Measurements from ENCODE around the gene MKNK2. TPM values are rescaled to one million over a fixed set of nuclear protein-coding genes. Genes with fewer than 3 reads are reported as not detected.
A peak's percentile ranks its signal among the peaks of the same experiment; 100 is the strongest.

The MKNK2 gene
- total and polyA plus RNA-seq, 4 donors: 22.2 to 66.0 (median 57.8) TPM

DNA sequence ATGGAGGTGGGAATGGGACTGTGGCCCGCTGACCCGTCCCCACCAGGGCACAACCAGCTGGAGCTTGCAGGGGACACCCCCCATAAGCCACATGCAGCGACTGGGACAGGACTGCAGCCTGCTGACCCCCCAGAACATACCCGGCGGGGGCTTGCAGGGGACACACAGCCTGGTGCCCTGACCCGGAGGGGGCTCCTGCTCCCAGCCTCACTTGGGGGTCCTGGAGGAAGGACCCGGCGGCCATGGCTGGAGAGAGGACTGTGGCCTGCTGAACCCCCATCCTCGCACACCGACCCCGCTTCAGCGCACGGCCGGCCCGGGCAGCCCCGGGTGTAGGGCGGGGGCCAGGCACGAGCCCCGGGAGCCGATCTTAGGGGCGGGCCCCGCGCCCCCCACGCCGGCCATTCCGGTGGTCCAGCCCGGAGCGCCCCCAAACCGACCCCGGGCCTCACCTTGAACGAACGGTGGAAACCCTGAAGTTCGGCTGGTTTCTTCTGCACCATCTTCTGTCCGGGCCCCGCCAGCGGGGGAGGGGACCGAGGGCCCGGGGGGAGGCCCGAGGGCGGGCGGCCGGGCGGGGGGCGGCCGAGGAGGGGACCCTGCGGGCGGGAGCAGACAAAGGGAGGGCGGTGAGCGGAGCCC, 574 bp downstream of the MKNK2 start:
- Histone ChIP-seq H3K4me1 (ENCODE audit: control insufficient read depth, insufficient read depth, low read length) (peaks cover 50% of the 10 kb centered on the region), H3K36me3 (ENCODE audit: control insufficient read depth, insufficient read depth, low read length) (peaks cover 43% of the 10 kb centered on the region), H3K27me3 (ENCODE audit: control insufficient read depth, insufficient read depth, low read length) (no peaks in the 10 kb centered on the region), H3K9me3 (ENCODE audit: control insufficient read depth, insufficient read depth, low read length) (no peaks in the 10 kb centered on the region), H3K4me3 (ENCODE audit: low read depth, low read length) (peak overlapping the region; percentile 74), H3K27ac (ENCODE audit: low read depth, low read length) (peak overlapping the region; percentile 61)
- DNase-seq (ENCODE audit: low read depth in 4 of 6, low spot score in 6 of 6): no peak
- WGBS (ENCODE audit: insufficient coverage): 0% methylated on average over 49 of the region's 49 CpGs

DNA sequence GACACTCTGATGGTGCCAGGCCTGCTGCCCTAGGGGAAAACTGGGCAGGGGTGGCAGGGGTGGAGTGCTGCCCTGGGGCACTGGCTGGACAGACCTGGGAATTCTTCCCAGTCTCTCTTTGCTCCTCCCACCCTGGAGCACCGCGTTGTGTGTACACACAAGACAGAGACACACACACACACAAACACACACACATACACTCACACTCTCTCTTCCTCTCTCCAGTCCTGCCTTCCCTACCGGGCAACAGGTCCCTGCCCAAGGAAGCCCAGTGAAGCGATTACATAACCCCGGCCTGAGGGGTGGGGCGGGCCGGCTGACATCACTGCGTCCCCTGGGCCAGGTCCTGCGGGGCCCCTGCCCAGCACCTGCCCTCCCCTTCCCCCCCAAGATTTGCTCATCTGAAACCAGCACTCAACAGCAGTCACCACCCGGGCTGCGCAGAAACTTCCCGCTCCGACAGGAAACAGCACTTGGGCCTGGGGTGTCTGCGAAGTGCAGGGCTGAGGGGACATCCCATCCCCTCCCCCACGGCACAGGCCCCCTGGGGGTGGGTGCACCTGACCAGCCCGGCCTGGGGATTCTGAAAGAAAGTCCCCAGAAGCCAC, 1.2 kb downstream of the MKNK2 start:
- peak in 2 of 6 donors; percentile 25 to 66 for DNase-seq (ENCODE audit: low read depth in 4 of 6, low spot score in 6 of 6)
- Histone ChIP-seq H3K36me3 (ENCODE audit: control insufficient read depth, insufficient read depth, low read length) (peaks cover 49% of the 10 kb centered on the region), H3K27me3 (ENCODE audit: control insufficient read depth, insufficient read depth, low read length) (no peaks in the 10 kb centered on the region), H3K9me3 (ENCODE audit: control insufficient read depth, insufficient read depth, low read length) (no peaks in the 10 kb centered on the region), H3K4me1 (ENCODE audit: control insufficient read depth, insufficient read depth, low read length) (peaks cover 54% of the 10 kb centered on the region), H3K4me3 (ENCODE audit: low read depth, low read length) (peak overlapping the region; percentile 74), H3K27ac (ENCODE audit: low read depth, low read length) (peak overlapping the region; percentile 61)
- 3% methylated on average over 8 of the region's 16 CpGs for WGBS (ENCODE audit: insufficient coverage)

DNA sequence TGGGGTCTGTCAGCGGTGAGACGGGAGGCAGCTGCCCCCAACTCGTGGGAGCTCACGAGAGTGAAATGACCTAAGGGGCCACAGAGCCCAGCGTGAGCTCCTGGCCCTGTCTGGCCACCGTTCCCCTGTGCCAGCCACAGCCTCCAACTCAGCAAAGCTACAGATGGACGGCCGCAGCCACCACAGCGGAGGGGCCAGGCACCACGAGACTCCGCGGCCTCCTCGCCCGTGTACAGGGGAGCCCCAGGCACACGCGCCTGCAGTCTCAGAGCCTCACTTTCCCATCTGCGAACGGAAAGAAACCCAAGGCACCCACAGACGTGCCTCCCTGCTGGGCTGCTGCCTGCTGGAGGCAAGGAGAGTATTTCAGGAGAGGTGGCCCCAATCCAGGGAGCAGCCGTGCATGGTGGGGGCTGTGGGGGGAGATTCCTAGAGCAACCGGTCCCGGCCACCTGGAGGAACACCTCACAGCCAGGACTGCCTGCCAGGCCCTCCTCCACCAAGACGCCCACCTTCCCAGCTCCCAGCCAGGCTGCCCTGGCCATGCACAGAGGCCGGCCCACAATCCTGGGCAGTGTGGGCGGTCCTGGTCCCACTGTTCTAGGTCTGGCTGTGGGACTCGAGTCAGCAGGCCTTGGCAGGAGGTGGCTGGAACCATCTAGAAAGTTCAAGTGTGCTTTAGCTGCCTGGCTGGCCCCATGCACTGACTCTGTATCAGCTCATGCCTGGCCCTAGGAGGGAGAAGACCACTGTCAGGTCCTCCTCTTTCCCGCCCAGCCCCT, 1.9 kb downstream of the MKNK2 start:
- WGBS (ENCODE audit: insufficient coverage): 64% methylated on average over 27 of the region's 27 CpGs

GRCh38 chr19:2048104-2048958, 2.7 kb downstream of the MKNK2 start:
- Histone ChIP-seq H3K27ac (ENCODE audit: low read depth, low read length) (no peak overlapping the region), H3K36me3 (ENCODE audit: control insufficient read depth, insufficient read depth, low read length) (peaks cover 63% of the 10 kb centered on the region), H3K27me3 (ENCODE audit: control insufficient read depth, insufficient read depth, low read length) (no peaks in the 10 kb centered on the region), H3K4me3 (ENCODE audit: low read depth, low read length) (peak overlapping the region; percentile 74), H3K9me3 (ENCODE audit: control insufficient read depth, insufficient read depth, low read length) (no peaks in the 10 kb centered on the region), H3K4me1 (ENCODE audit: control insufficient read depth, insufficient read depth, low read length) (peaks cover 65% of the 10 kb centered on the region)
- DNase-seq (ENCODE audit: low read depth in 4 of 6, low spot score in 6 of 6): no peak
- WGBS (ENCODE audit: insufficient coverage): 79% methylated on average over 15 of the region's 17 CpGs

More for the DNA sequence above, 1.9 kb downstream of the MKNK2 start:
- Histone ChIP-seq H3K27me3 (ENCODE audit: control insufficient read depth, insufficient read depth, low read length) (no peaks in the 10 kb centered on the region), H3K36me3 (ENCODE audit: control insufficient read depth, insufficient read depth, low read length) (peaks cover 56% of the 10 kb centered on the region), H3K9me3 (ENCODE audit: control insufficient read depth, insufficient read depth, low read length) (no peaks in the 10 kb centered on the region), H3K4me3 (ENCODE audit: low read depth, low read length) (peak overlapping the region; percentile 74), H3K4me1 (ENCODE audit: control insufficient read depth, insufficient read depth, low read length) (peaks cover 61% of the 10 kb centered on the region), H3K27ac (ENCODE audit: low read depth, low read length) (peak overlapping the region; percentile 61)
- peak in 1 of 6 donors; percentile 52 for DNase-seq (ENCODE audit: low read depth in 4 of 6, low spot score in 6 of 6)

- no peak for DNase-seq (ENCODE audit: low read depth in 4 of 6, low spot score in 6 of 6)
- no peaks in the 10 kb centered on the region for H3K9me3 ChIP-seq (ENCODE audit: control insufficient read depth, insufficient read depth, low read length)
- WGBS (ENCODE audit: insufficient coverage): 84% methylated on average over 22 of the region's 22 CpGs
- no peak overlapping the region for H3K4me3 ChIP-seq (ENCODE audit: low read depth, low read length)
- H3K27me3 ChIP-seq (ENCODE audit: control insufficient read depth, insufficient read depth, low read length): no peaks in the 10 kb centered on the region
- H3K36me3 ChIP-seq (ENCODE audit: control insufficient read depth, insufficient read depth, low read length): peaks cover 70% of the 10 kb centered on the region
- H3K27ac ChIP-seq (ENCODE audit: low read depth, low read length): no peak overlapping the region
- peaks cover 72% of the 10 kb centered on the region for H3K4me1 ChIP-seq (ENCODE audit: control insufficient read depth, insufficient read depth, low read length)
Observed at GRCh38 chr19:2047449-2048103, 3.5 kb downstream of the MKNK2 start.

DNA sequence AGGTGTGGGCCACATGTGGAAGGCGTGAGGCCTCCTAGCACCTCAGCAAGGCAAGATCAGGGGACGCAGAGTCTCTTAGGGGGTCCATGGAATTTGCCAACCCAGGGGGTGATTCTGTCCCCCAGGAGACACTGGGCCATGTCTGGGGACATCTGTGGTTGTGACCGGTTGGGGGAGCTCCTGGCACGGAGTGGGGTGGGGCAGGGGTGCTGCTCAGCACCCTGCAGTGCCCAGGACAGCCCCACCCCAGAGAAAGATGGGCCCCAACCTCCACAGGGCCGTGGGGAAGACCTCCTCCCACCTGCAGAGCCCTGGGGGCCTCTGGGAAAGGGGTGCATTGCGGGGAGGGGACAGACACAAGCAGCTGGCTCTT, 4.0 kb downstream of the MKNK2 start:
- Histone ChIP-seq H3K36me3 (ENCODE audit: control insufficient read depth, insufficient read depth, low read length) (peaks cover 75% of the 10 kb centered on the region), H3K27me3 (ENCODE audit: control insufficient read depth, insufficient read depth, low read length) (no peaks in the 10 kb centered on the region), H3K4me1 (ENCODE audit: control insufficient read depth, insufficient read depth, low read length) (peaks cover 74% of the 10 kb centered on the region), H3K9me3 (ENCODE audit: control insufficient read depth, insufficient read depth, low read length) (no peaks in the 10 kb centered on the region), H3K27ac (ENCODE audit: low read depth, low read length) (no peak overlapping the region), H3K4me3 (ENCODE audit: low read depth, low read length) (no peak overlapping the region)
- no peak for DNase-seq (ENCODE audit: low read depth in 4 of 6, low spot score in 6 of 6)
- 91% methylated on average over 4 of the region's 6 CpGs for WGBS (ENCODE audit: insufficient coverage)

GRCh38 chr19:2046046-2046907, 4.8 kb downstream of the MKNK2 start:
- no peak overlapping the region for H3K27ac ChIP-seq (ENCODE audit: low read depth, low read length)
- no peak overlapping the region for H3K4me3 ChIP-seq (ENCODE audit: low read depth, low read length)
- whole genome bisulfite sequencing (ENCODE audit: insufficient coverage): 92% methylated on average over 46 of the region's 50 CpGs
- DNase-seq (ENCODE audit: low read depth in 4 of 6, low spot score in 6 of 6): no peak
- no peaks in the 10 kb centered on the region for H3K27me3 ChIP-seq (ENCODE audit: control insufficient read depth, insufficient read depth, low read length)
- no peaks in the 10 kb centered on the region for H3K9me3 ChIP-seq (ENCODE audit: control insufficient read depth, insufficient read depth, low read length)
- peaks cover 72% of the 10 kb centered on the region for H3K4me1 ChIP-seq (ENCODE audit: control insufficient read depth, insufficient read depth, low read length)
- peaks cover 81% of the 10 kb centered on the region for H3K36me3 ChIP-seq (ENCODE audit: control insufficient read depth, insufficient read depth, low read length)

DNA sequence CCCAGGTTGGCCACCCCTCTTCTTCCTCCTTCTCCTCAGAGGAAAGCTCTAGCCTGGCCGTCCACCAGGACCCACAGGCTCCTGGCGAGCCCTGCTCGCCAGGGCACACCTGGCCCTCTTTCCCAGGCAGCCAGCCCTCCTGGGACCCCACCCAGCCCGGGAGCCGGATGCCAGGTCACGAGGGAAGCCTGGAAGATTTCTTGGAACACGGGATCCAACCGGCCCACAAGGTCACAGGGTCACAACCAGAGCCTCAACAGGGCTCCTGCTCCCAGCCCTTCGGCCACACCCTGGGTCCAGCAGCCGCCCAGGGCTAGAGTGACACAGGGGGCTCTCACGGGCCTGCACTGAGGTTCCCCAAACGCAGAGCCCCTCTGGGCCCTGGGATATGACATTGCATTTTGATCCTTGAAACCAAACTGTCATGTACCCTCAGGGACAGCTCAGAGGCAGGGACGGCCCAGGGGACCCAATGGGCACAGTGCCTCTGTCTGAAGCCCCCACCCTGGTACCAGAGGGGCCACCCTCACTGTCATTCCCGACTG, 5.5 kb downstream of the MKNK2 start:
- H3K27ac ChIP-seq (ENCODE audit: low read depth, low read length): no peak overlapping the region

More for the DNA sequence above, 5.5 kb downstream of the MKNK2 start:
- 82% methylated on average over 11 of the region's 14 CpGs for WGBS (ENCODE audit: insufficient coverage)
- H3K36me3 ChIP-seq (ENCODE audit: control insufficient read depth, insufficient read depth, low read length): peaks cover 88% of the 10 kb centered on the region
- no peak for DNase-seq (ENCODE audit: low read depth in 4 of 6, low spot score in 6 of 6)
- H3K4me3 ChIP-seq (ENCODE audit: low read depth, low read length): no peak overlapping the region
- H3K27me3 ChIP-seq (ENCODE audit: control insufficient read depth, insufficient read depth, low read length): no peaks in the 10 kb centered on the region
- H3K9me3 ChIP-seq (ENCODE audit: control insufficient read depth, insufficient read depth, low read length): no peaks in the 10 kb centered on the region
- H3K4me1 ChIP-seq (ENCODE audit: control insufficient read depth, insufficient read depth, low read length): peaks cover 79% of the 10 kb centered on the region
